ENCODE results near the gene IAH1. TPM values are rescaled to one million over a fixed set of nuclear protein-coding genes. Genes with fewer than 3 reads are reported as not detected.
A peak's percentile ranks its signal among the peaks of the same experiment; 100 is the strongest.
"Not testable (repeated sequence)": the region's sequence is repeated elsewhere in the genome, so short reads cannot be mapped to it uniquely, and the experiment has no call there.

IAH1 gene
- polyA plus RNA-seq, 4 donors = 35.0 to 79.2 (median 54.6) TPM

GRCh38 chr2:9494081-9494480 lies 19.7 kb downstream of the IAH1 start:
- no peaks in the 10 kb centered on the region for H3K4me1 ChIP-seq (ENCODE audit: control insufficient read depth in 3 of 3, insufficient read depth in 2 of 3, low read depth in 1 of 3, low read length in 2 of 3)
- DNase-seq (no peak), FAIRE-seq (no peak)
- peaks cover 23 to 52% (median 33%) of the 10 kb centered on the region in 3 donors for H3K36me3 ChIP-seq (ENCODE audit: control insufficient read depth in 3 of 3, insufficient read depth in 2 of 3, low read depth in 1 of 3, low read length in 3 of 3)
- WGBS, 3 donors = 88 to 97% (median 88%) methylated on average over 1 of the region's 1 CpG
- H3K9me3 ChIP-seq (ENCODE audit: control insufficient read depth in 2 of 2, insufficient read depth in 1 of 2, low read depth in 1 of 2, low read length in 1 of 2) = no peaks in the 10 kb centered on the region
- H3K4me3 ChIP-seq (ENCODE audit: low read depth in 1 of 3, low read length in 3 of 3) = no peak overlapping the region
- no peak overlapping the region for H3K27ac ChIP-seq (ENCODE audit: low read depth in 1 of 3, low read length in 2 of 3)
- no peaks in the 10 kb centered on the region for H3K27me3 ChIP-seq (ENCODE audit: control insufficient read depth in 3 of 3, insufficient read depth in 3 of 3, low read length in 3 of 3)

- peaks cover 17 to 38% (median 21%) of the 10 kb centered on the region in 3 donors for H3K36me3 ChIP-seq (ENCODE audit: control insufficient read depth in 3 of 3, insufficient read depth in 2 of 3, low read depth in 1 of 3, low read length in 3 of 3)
- no peak for FAIRE-seq
Measured at GRCh38 chr2:9497017-9497416, 22.7 kb downstream of the IAH1 start.

GRCh38 chr2:9498210-9498609 lies 23.9 kb downstream of the IAH1 start:
- Histone ChIP-seq H3K4me1 (ENCODE audit: control insufficient read depth in 3 of 3, insufficient read depth in 2 of 3, low read depth in 1 of 3, low read length in 2 of 3) (no peaks in the 10 kb centered on the region), H3K4me3 (ENCODE audit: low read depth in 1 of 3, low read length in 3 of 3) (no peak overlapping the region), H3K27ac (ENCODE audit: low read depth in 1 of 3, low read length in 2 of 3) (no peak overlapping the region), H3K27me3 (ENCODE audit: control insufficient read depth in 3 of 3, insufficient read depth in 3 of 3, low read length in 3 of 3) (no peaks in the 10 kb centered on the region), H3K9me3 (ENCODE audit: control insufficient read depth in 2 of 2, insufficient read depth in 1 of 2, low read depth in 1 of 2, low read length in 1 of 2) (no peaks in the 10 kb centered on the region), H3K36me3 (ENCODE audit: control insufficient read depth in 3 of 3, insufficient read depth in 2 of 3, low read depth in 1 of 3, low read length in 3 of 3) (peaks cover 17 to 43% (median 17%) of the 10 kb centered on the region in 3 donors)
- no peak for DNase-seq
- 73 to 95% (median 90%) methylated on average over 1 of the region's 1 CpG for WGBS, 3 donors
- no peak for FAIRE-seq

More at GRCh38 chr2:9497017-9497416, 22.7 kb downstream of the IAH1 start:
- no peaks in the 10 kb centered on the region for H3K27me3 ChIP-seq (ENCODE audit: control insufficient read depth in 3 of 3, insufficient read depth in 3 of 3, low read length in 3 of 3)
- H3K9me3 ChIP-seq (ENCODE audit: control insufficient read depth in 2 of 2, insufficient read depth in 1 of 2, low read depth in 1 of 2, low read length in 1 of 2) = no peaks in the 10 kb centered on the region
- no peak overlapping the region for H3K27ac ChIP-seq (ENCODE audit: low read depth in 1 of 3, low read length in 2 of 3)
- WGBS, 3 donors = 76 to 88% (median 84%) methylated on average over 4 of the region's 4 CpGs
- no peak overlapping the region for H3K4me3 ChIP-seq (ENCODE audit: low read depth in 1 of 3, low read length in 3 of 3)
- no peaks in the 10 kb centered on the region for H3K4me1 ChIP-seq (ENCODE audit: control insufficient read depth in 3 of 3, insufficient read depth in 2 of 3, low read depth in 1 of 3, low read length in 2 of 3)
- peak in 1 of 2 donors; percentile 39 for DNase-seq

- FAIRE-seq (no peak), DNase-seq (no peak)
- Histone ChIP-seq H3K27ac (ENCODE audit: low read depth in 1 of 3, low read length in 2 of 3) (no peak overlapping the region), H3K9me3 (ENCODE audit: control insufficient read depth in 2 of 2, insufficient read depth in 1 of 2, low read depth in 1 of 2, low read length in 1 of 2) (no peaks in the 10 kb centered on the region), H3K36me3 (ENCODE audit: control insufficient read depth in 3 of 3, insufficient read depth in 2 of 3, low read depth in 1 of 3, low read length in 3 of 3) (peaks cover 6 to 42% (median 8%) of the 10 kb centered on the region in 3 donors), H3K27me3 (ENCODE audit: control insufficient read depth in 3 of 3, insufficient read depth in 3 of 3, low read length in 3 of 3) (no peaks in the 10 kb centered on the region), H3K4me1 (ENCODE audit: control insufficient read depth in 3 of 3, insufficient read depth in 2 of 3, low read depth in 1 of 3, low read length in 2 of 3) (no peaks in the 10 kb centered on the region), H3K4me3 (ENCODE audit: low read depth in 1 of 3, low read length in 3 of 3) (no peak overlapping the region)
- 10 to 38% (median 23%) methylated on average over 1 of the region's 1 CpG for WGBS, 3 donors
Measured at GRCh38 chr2:9508931-9509330, 34.6 kb downstream of the IAH1 start.

GRCh38 chr2:9513946-9514345 lies 39.6 kb downstream of the IAH1 start:
- not testable (repeated sequence) for H3K9me3 ChIP-seq (ENCODE audit: control insufficient read depth in 2 of 2, insufficient read depth in 1 of 2, low read depth in 1 of 2, low read length in 1 of 2); FAIRE-seq; H3K4me1 ChIP-seq (ENCODE audit: control insufficient read depth in 3 of 3, insufficient read depth in 2 of 3, low read depth in 1 of 3, low read length in 2 of 3); H3K4me3 ChIP-seq (ENCODE audit: low read depth in 1 of 3, low read length in 3 of 3); H3K27me3 ChIP-seq (ENCODE audit: control insufficient read depth in 3 of 3, insufficient read depth in 3 of 3, low read length in 3 of 3); DNase-seq; H3K27ac ChIP-seq (ENCODE audit: low read depth in 1 of 3, low read length in 2 of 3)
- WGBS, 3 donors = 98 to 100% (median 98%) methylated on average over 3 of the region's 3 CpGs
- peaks cover 11 to 38% (median 12%) of the 10 kb centered on the region in 3 donors for H3K36me3 ChIP-seq (ENCODE audit: control insufficient read depth in 3 of 3, insufficient read depth in 2 of 3, low read depth in 1 of 3, low read length in 3 of 3)

GRCh38 chr2:9517118-9517782 lies 42.9 kb downstream of the IAH1 start:
- WGBS, 3 donors = 78 to 95% (median 91%) methylated on average over 2 of the region's 2 CpGs
- DNase-seq = no peak
- Histone ChIP-seq H3K27ac (ENCODE audit: low read depth in 1 of 3, low read length in 2 of 3) (no peak overlapping the region), H3K9me3 (ENCODE audit: control insufficient read depth in 2 of 2, insufficient read depth in 1 of 2, low read depth in 1 of 2, low read length in 1 of 2) (no peaks in the 10 kb centered on the region), H3K4me1 (ENCODE audit: control insufficient read depth in 3 of 3, insufficient read depth in 2 of 3, low read depth in 1 of 3, low read length in 2 of 3) (no peaks in the 10 kb centered on the region), H3K36me3 (ENCODE audit: control insufficient read depth in 3 of 3, insufficient read depth in 2 of 3, low read depth in 1 of 3, low read length in 3 of 3) (peaks cover 14 to 44% (median 26%) of the 10 kb centered on the region in 3 donors), H3K27me3 (ENCODE audit: control insufficient read depth in 3 of 3, insufficient read depth in 3 of 3, low read length in 3 of 3) (no peaks in the 10 kb centered on the region), H3K4me3 (ENCODE audit: low read depth in 1 of 3, low read length in 3 of 3) (no peak overlapping the region)
- no peak for FAIRE-seq

- Histone ChIP-seq H3K9me3 (ENCODE audit: control insufficient read depth in 2 of 2, insufficient read depth in 1 of 2, low read depth in 1 of 2, low read length in 1 of 2) (no peaks in the 10 kb centered on the region), H3K4me1 (ENCODE audit: control insufficient read depth in 3 of 3, insufficient read depth in 2 of 3, low read depth in 1 of 3, low read length in 2 of 3) (no peaks in the 10 kb centered on the region), H3K27me3 (ENCODE audit: control insufficient read depth in 3 of 3, insufficient read depth in 3 of 3, low read length in 3 of 3) (no peaks in the 10 kb centered on the region), H3K27ac (ENCODE audit: low read depth in 1 of 3, low read length in 2 of 3) (no peak overlapping the region), H3K36me3 (ENCODE audit: control insufficient read depth in 3 of 3, insufficient read depth in 2 of 3, low read depth in 1 of 3, low read length in 3 of 3) (peaks cover 10 to 38% (median 27%) of the 10 kb centered on the region in 3 donors), H3K4me3 (ENCODE audit: low read depth in 1 of 3, low read length in 3 of 3) (no peak overlapping the region)
- 82 to 90% (median 88%) methylated on average over 3 of the region's 3 CpGs for WGBS, 3 donors
- DNase-seq (no peak), FAIRE-seq (no peak)
Measured at GRCh38 chr2:9518163-9518562, 43.8 kb downstream of the IAH1 start.

GRCh38 chr2:9518780-9519179 lies 44.4 kb downstream of the IAH1 start:
- H3K36me3 ChIP-seq (ENCODE audit: control insufficient read depth in 3 of 3, insufficient read depth in 2 of 3, low read depth in 1 of 3, low read length in 3 of 3) = peaks cover 10 to 32% (median 25%) of the 10 kb centered on the region in 3 donors
- no peak for FAIRE-seq

GRCh38 chr2:9519250-9519649 lies 44.9 kb downstream of the IAH1 start:
- Histone ChIP-seq H3K36me3 (ENCODE audit: control insufficient read depth in 3 of 3, insufficient read depth in 2 of 3, low read depth in 1 of 3, low read length in 3 of 3) (peaks cover 10 to 34% (median 25%) of the 10 kb centered on the region in 3 donors), H3K4me1 (ENCODE audit: control insufficient read depth in 3 of 3, insufficient read depth in 2 of 3, low read depth in 1 of 3, low read length in 2 of 3) (no peaks in the 10 kb centered on the region), H3K9me3 (ENCODE audit: control insufficient read depth in 2 of 2, insufficient read depth in 1 of 2, low read depth in 1 of 2, low read length in 1 of 2) (no peaks in the 10 kb centered on the region), H3K27me3 (ENCODE audit: control insufficient read depth in 3 of 3, insufficient read depth in 3 of 3, low read length in 3 of 3) (no peaks in the 10 kb centered on the region), H3K4me3 (ENCODE audit: low read depth in 1 of 3, low read length in 3 of 3) (no peak overlapping the region), H3K27ac (ENCODE audit: low read depth in 1 of 3, low read length in 2 of 3) (no peak overlapping the region)
- DNase-seq = no peak
- WGBS, 3 donors = 96 to 98% (median 97%) methylated on average over 2 of the region's 2 CpGs
- no peak for FAIRE-seq

More at GRCh38 chr2:9518780-9519179, 44.4 kb downstream of the IAH1 start:
- no peaks in the 10 kb centered on the region for H3K27me3 ChIP-seq (ENCODE audit: control insufficient read depth in 3 of 3, insufficient read depth in 3 of 3, low read length in 3 of 3)
- WGBS, 3 donors = 94 to 96% (median 96%) methylated on average over 7 of the region's 7 CpGs
- DNase-seq = no peak
- no peaks in the 10 kb centered on the region for H3K9me3 ChIP-seq (ENCODE audit: control insufficient read depth in 2 of 2, insufficient read depth in 1 of 2, low read depth in 1 of 2, low read length in 1 of 2)
- H3K4me1 ChIP-seq (ENCODE audit: control insufficient read depth in 3 of 3, insufficient read depth in 2 of 3, low read depth in 1 of 3, low read length in 2 of 3) = no peaks in the 10 kb centered on the region
- no peak overlapping the region for H3K4me3 ChIP-seq (ENCODE audit: low read depth in 1 of 3, low read length in 3 of 3)
- H3K27ac ChIP-seq (ENCODE audit: low read depth in 1 of 3, low read length in 2 of 3) = no peak overlapping the region

All from small intestine (tissue), 7 donors.